ENCODE data around the gene DCAF17. TPM values are rescaled to one million over a fixed set of nuclear protein-coding genes. Genes with fewer than 3 reads are reported as not detected.

DCAF17 gene
- total RNA-seq, 1 experiment from 2014 or later, result 11.1 TPM

GRCh38 chr2:171505374-171505773 is 71.3 kb downstream of the DCAF17 start:
- ChIA-PET CTCF (no interaction called here), POLR2A (ENCODE audit: unreplicated experiment) (no interaction called here)
- Histone ChIP-seq H3K79me2 (ENCODE audit: low read length) (no peaks in the 10 kb centered on the region), H3K9me2 (replicated peaks; ENCODE audit: low read length) (no peaks in the 10 kb centered on the region), H3K27me3 (ENCODE audit: low read length) (no peaks in the 10 kb centered on the region), H3K4me1 (ENCODE audit: insufficient read depth, low read length) (no peaks in the 10 kb centered on the region), H3K9ac (ENCODE audit: low read length) (no peak overlapping the region), H4K20me1 (ENCODE audit: low read length) (no peaks in the 10 kb centered on the region), H3K27ac (ENCODE audit: low read length) (no peak overlapping the region), H2AFZ (ENCODE audit: low read length) (no peak overlapping the region), H3K36me3 (ENCODE audit: low read depth, low read length) (no peaks in the 10 kb centered on the region), H3K9me3 (ENCODE audit: low read length) (no peaks in the 10 kb centered on the region), H3K4me2 (ENCODE audit: low read length) (no peak overlapping the region), H3F3A (ENCODE audit: low read length, unreplicated experiment) (no peaks in the 10 kb centered on the region), H3K4me3 (ENCODE audit: low read length) (no peak overlapping the region)
- no peak for DNase-seq
- no peak for TF ChIP-seq CTCF (conservative IDR thresholded peaks at IDR 0.05; ENCODE audit: low read depth, low read length)
- TF ChIP-seq EZH2 (IDR thresholded peaks at IDR 0.05; ENCODE audit: low read length, unreplicated experiment), result no peak
- no peak for TF ChIP-seq EZH2phosphoT487 (IDR thresholded peaks at IDR 0.05; ENCODE audit: borderline replicate concordance, low read length)
- intact Hi-C loops (cut with micrococcal nuclease), result no loop called here
- no peak for ATAC-seq
- no TSS peak for BruUV-seq (replicated peaks)

GRCh38 chr2:171509945-171510731 is 76.1 kb downstream of the DCAF17 start:
- Histone ChIP-seq H3K9ac (ENCODE audit: low read length) (no peak overlapping the region), H3K27me3 (ENCODE audit: low read length) (no peaks in the 10 kb centered on the region), H3K9me2 (replicated peaks; ENCODE audit: low read length) (no peaks in the 10 kb centered on the region), H3K4me3 (ENCODE audit: low read length) (no peak overlapping the region), H3F3A (ENCODE audit: low read length, unreplicated experiment) (no peaks in the 10 kb centered on the region), H3K4me1 (ENCODE audit: insufficient read depth, low read length) (no peaks in the 10 kb centered on the region), H3K36me3 (ENCODE audit: low read depth, low read length) (no peaks in the 10 kb centered on the region), H2AFZ (ENCODE audit: low read length) (no peak overlapping the region), H3K4me2 (ENCODE audit: low read length) (no peak overlapping the region), H3K9me3 (ENCODE audit: low read length) (no peaks in the 10 kb centered on the region), H4K20me1 (ENCODE audit: low read length) (no peaks in the 10 kb centered on the region), H3K27ac (ENCODE audit: low read length) (no peak overlapping the region), H3K79me2 (ENCODE audit: low read length) (no peaks in the 10 kb centered on the region)
- POLR2A ChIA-PET (ENCODE audit: unreplicated experiment), result no interaction called here
- intact Hi-C loops (cut with micrococcal nuclease), result no loop called here
- CTCF ChIA-PET, result no interaction called here
- ATAC-seq, result no peak
- no peak for DNase-seq
- BruUV-seq (replicated peaks), result no TSS peak
- TF ChIP-seq EZH2 (IDR thresholded peaks at IDR 0.05; ENCODE audit: low read length, unreplicated experiment) (no peak), EZH2phosphoT487 (IDR thresholded peaks at IDR 0.05; ENCODE audit: borderline replicate concordance, low read length) (no peak), CTCF (conservative IDR thresholded peaks at IDR 0.05; ENCODE audit: low read depth, low read length) (no peak)

- no peaks in the 10 kb centered on the region for H4K20me1 ChIP-seq (ENCODE audit: low read length)
- no peaks in the 10 kb centered on the region for H3K79me2 ChIP-seq (ENCODE audit: low read length)
- no peak overlapping the region for H3K27ac ChIP-seq (ENCODE audit: low read length)
- ATAC-seq, result no peak
- ChIA-PET CTCF (no interaction called here), POLR2A (ENCODE audit: unreplicated experiment) (no interaction called here)
- TF ChIP-seq EZH2 (IDR thresholded peaks at IDR 0.05; ENCODE audit: low read length, unreplicated experiment) (no peak), CTCF (conservative IDR thresholded peaks at IDR 0.05; ENCODE audit: low read depth, low read length) (no peak), EZH2phosphoT487 (IDR thresholded peaks at IDR 0.05; ENCODE audit: borderline replicate concordance, low read length) (no peak)
- no peak for DNase-seq
- no TSS peak for BruUV-seq (replicated peaks)
- H3K27me3 ChIP-seq (ENCODE audit: low read length), result no peaks in the 10 kb centered on the region
- no peak overlapping the region for H3K4me3 ChIP-seq (ENCODE audit: low read length)
- H3K9me2 ChIP-seq (replicated peaks; ENCODE audit: low read length), result no peaks in the 10 kb centered on the region
- H2AFZ ChIP-seq (ENCODE audit: low read length), result no peak overlapping the region
- 0 out of 2 replicates have a peak, but pooled peaks cover 4% of the 10 kb centered on the region for H3K4me1 ChIP-seq (ENCODE audit: insufficient read depth, low read length)
- intact Hi-C loops (cut with micrococcal nuclease), result loop anchor here (1.0 kb wide), 1 partner anchor 16 kb away; no protein-coding TSS in a partner anchor
- no peaks in the 10 kb centered on the region for H3K36me3 ChIP-seq (ENCODE audit: low read depth, low read length)
- no peak overlapping the region for H3K4me2 ChIP-seq (ENCODE audit: low read length)
- no peaks in the 10 kb centered on the region for H3F3A ChIP-seq (ENCODE audit: low read length, unreplicated experiment)
- no peak overlapping the region for H3K9ac ChIP-seq (ENCODE audit: low read length)
- H3K9me3 ChIP-seq (ENCODE audit: low read length), result no peaks in the 10 kb centered on the region
Measured at GRCh38 chr2:171512014-171512413, 78.0 kb downstream of the DCAF17 start.

Measured in PC-3 (cell line).